Progenitor cell of endocrine pancreas (in vitro differentiated cells): Measurements from ENCODE around the gene ADAR. TPM values are rescaled to one million over a fixed set of nuclear protein-coding genes. Genes with fewer than 3 reads are reported as not detected.

ENCODE experiments used
- DNase-seq: peaks from one replicate; pipeline ENCODE4 v3.0.0; 2021; ENCODE audit warnings: low spot score; ENCODE audit not compliant: unreplicated experiment
- H3K27ac Mint-ChIP-seq: 2 replicates; pipeline ENCODE4 v1.8.0; 2021; ENCODE audit warnings: mild to moderate bottlenecking, moderate library complexity, mixed read lengths
- H3K27me3 Mint-ChIP-seq: 2 replicates; pipeline ENCODE4 v1.8.0; 2021; ENCODE audit warnings: mixed read lengths
- H3K36me3 Mint-ChIP-seq: 2 replicates; pipeline ENCODE4 v1.8.0; 2022; ENCODE audit warnings: mixed read lengths; ENCODE audit not compliant: insufficient read depth
- H3K4me1 Mint-ChIP-seq: 2 replicates; pipeline ENCODE4 v1.8.0; 2021; ENCODE audit warnings: low read depth, mixed read lengths
- H3K4me3 Mint-ChIP-seq: 2 replicates; pipeline ENCODE4 v1.8.0; 2021; ENCODE audit warnings: low read depth, mild to moderate bottlenecking, moderate library complexity, mixed read lengths
- H3K9me3 Mint-ChIP-seq: 2 replicates; pipeline ENCODE4 v1.8.0; 2021; ENCODE audit warnings: low read depth, mixed read lengths
- total RNA-seq: library from RNA; stranded (reverse); gene quantifications from 2 replicates; pipeline ENCODE4 v1.2.1, GENCODE V29; 2021
- TF ChIP-seq, protein P1 (sequence below): fragments of 200-600 bp; sonication (generic); IDR thresholded peaks from one replicate; pipeline ENCODE4 v1.5.0; 2021; ENCODE audit warnings: antibody characterized with exemption, mild to moderate bottlenecking; ENCODE audit not compliant: unreplicated experiment

ADAR gene
- total RNA-seq, 1 donor from 2014 or later: 179 TPM

DNA sequence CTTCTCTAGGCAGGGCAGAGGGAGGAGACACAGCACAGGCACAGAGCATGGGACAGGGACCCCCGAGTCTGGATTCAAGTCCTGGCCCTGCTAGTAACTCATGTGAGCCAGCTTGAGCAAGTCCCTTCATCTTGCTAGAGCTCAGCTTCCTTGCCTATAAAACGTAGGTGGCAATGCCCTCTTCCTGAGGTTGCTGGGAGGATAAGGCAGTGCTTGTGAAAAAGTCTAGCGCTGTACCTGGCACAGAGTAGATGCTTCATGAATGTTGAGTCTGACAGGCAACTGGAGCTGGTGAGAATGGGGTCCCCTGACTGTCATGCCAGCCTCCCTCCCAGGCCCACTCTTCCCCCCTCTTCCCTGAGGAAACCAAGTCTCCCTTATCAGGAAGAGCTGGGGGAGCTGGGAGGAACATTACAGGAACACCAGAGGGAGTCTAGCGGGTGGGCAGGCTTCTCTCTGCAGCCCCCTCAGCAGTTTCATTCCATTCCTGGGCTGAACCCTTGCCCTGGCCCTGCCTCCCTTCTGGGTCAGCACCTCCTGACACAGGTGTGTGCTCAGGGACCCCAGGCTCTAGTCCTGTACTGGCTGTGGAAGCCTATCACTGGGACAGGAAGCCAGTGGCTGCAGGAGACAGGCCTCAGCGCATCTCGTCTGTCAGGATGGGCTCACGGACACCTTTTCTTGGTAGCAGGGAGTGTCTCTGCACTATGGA, 30.5 kb downstream of the ADAR start:
- no peak overlapping the region for H3K27ac Mint-ChIP-seq
- H3K4me3 Mint-ChIP-seq: no peak overlapping the region
- TF ChIP-seq, protein P1, sequence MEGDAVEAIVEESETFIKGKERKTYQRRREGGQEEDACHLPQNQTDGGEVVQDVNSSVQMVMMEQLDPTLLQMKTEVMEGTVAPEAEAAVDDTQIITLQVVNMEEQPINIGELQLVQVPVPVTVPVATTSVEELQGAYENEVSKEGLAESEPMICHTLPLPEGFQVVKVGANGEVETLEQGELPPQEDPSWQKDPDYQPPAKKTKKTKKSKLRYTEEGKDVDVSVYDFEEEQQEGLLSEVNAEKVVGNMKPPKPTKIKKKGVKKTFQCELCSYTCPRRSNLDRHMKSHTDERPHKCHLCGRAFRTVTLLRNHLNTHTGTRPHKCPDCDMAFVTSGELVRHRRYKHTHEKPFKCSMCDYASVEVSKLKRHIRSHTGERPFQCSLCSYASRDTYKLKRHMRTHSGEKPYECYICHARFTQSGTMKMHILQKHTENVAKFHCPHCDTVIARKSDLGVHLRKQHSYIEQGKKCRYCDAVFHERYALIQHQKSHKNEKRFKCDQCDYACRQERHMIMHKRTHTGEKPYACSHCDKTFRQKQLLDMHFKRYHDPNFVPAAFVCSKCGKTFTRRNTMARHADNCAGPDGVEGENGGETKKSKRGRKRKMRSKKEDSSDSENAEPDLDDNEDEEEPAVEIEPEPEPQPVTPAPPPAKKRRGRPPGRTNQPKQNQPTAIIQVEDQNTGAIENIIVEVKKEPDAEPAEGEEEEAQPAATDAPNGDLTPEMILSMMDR: no peak
- no peak for DNase-seq
- H3K4me1 Mint-ChIP-seq: no peaks in the 10 kb centered on the region
- peaks cover 7% of the 10 kb centered on the region for H3K27me3 Mint-ChIP-seq
- peaks cover 12% of the 10 kb centered on the region for H3K36me3 Mint-ChIP-seq
- no peaks in the 10 kb centered on the region for H3K9me3 Mint-ChIP-seq

DNA sequence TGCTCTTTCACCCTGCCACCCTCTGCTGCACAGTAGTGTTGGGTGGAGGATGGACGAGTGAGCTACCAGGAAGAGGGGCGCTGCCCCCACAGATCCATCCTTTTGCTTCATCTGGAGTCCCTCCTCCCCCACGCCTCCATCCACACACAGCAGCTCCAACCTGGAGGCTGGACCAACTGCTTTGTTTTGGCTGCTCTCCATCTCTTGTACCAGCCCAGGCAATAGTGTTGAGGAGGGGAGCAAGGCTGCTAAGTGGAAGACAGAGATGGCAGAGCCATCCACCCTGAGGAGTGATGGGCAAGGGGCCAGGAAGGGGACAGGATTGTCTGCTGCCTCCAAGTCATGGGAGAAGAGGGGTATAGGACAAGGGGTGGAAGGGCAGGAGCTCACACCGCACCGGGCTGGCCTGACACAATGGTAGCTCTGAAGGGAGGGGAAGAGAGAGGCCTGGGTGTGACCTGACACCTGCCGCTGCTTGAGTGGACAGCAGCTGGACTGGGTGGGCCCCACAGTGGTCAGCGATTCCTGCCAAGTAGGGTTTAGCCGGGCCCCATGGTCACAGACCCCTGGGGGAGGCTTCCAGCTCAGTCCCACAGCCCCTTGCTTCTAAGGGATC, 31.9 kb downstream of the ADAR start:
- Mint-ChIP-seq H3K36me3 (peaks cover 6% of the 10 kb centered on the region), H3K9me3 (no peaks in the 10 kb centered on the region), H3K27me3 (peaks cover 7% of the 10 kb centered on the region), H3K27ac (peak overlapping the region; percentile 25), H3K4me1 (no peaks in the 10 kb centered on the region), H3K4me3 (no peak overlapping the region)
- TF ChIP-seq, protein P1: no peak
- DNase-seq: no peak

DNA sequence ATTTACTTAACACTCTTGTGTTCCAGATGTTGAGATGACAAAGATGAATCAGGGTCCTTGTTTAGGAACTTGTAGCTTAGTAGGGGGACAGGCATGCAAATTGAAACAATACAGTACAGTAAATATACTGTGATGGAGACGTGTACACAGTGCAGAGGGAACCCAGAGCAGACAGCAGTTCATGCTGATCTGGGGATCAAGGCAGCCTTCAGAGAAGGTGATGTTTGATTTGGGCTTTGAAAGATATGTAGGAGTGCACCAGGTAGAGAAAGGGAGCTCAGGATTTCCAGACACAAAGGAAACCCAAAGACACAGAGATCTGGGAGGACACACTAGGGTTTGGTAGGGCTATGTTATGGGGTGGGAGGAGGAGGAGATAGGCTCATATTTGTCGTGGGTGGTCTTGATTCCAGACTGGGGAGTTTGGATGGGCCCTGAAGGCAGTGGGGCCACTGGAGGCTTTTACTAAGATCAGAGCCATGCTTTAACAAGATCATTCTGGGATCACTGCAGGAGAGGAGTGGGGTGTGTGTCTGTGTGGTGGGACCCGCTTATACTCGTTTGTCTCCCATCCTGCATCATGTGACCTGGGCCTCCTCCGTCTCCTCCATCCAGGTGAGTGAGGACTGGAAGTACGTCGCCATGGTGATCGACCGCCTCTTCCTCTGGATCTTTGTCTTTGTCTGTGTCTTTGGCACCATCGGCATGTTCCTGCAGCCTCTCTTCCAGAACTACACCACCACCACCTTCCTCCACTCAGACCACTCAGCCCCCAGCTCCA, 32.6 kb downstream of the ADAR start:
- H3K4me3 Mint-ChIP-seq: no peak overlapping the region
- no peaks in the 10 kb centered on the region for H3K4me1 Mint-ChIP-seq
- H3K36me3 Mint-ChIP-seq: peaks cover 5% of the 10 kb centered on the region
- TF ChIP-seq, protein P1: no peak
- DNase-seq: no peak
- no peak overlapping the region for H3K27ac Mint-ChIP-seq
- no peaks in the 10 kb centered on the region for H3K9me3 Mint-ChIP-seq
- H3K27me3 Mint-ChIP-seq: peaks cover 7% of the 10 kb centered on the region

DNA sequence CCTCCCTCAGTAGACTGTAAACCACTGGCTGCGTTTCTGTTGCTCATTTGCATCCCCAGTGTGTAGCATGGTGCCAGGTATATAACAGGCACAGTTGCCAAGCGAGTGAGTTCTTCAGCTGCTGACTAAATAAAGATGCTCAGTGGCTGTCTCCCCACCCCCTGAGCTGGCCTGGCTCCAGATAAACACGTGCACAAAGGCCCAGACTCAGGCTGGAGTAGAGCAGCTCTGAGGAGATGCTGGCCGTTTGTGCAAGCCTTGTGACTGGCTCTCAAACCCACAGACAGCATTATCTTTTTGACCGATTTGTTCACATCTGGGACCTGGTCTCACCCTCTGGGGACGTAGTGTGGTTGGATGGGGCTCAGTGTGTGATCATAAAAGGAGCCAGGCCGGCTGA, 33.3 kb downstream of the ADAR start:
- H3K4me3 Mint-ChIP-seq: no peak overlapping the region
- DNase-seq: no peak
- H3K4me1 Mint-ChIP-seq: no peaks in the 10 kb centered on the region
- TF ChIP-seq, protein P1: no peak
- peaks cover 11% of the 10 kb centered on the region for H3K27me3 Mint-ChIP-seq
- peaks cover 4% of the 10 kb centered on the region for H3K36me3 Mint-ChIP-seq
- no peaks in the 10 kb centered on the region for H3K9me3 Mint-ChIP-seq
- H3K27ac Mint-ChIP-seq: no peak overlapping the region

DNA sequence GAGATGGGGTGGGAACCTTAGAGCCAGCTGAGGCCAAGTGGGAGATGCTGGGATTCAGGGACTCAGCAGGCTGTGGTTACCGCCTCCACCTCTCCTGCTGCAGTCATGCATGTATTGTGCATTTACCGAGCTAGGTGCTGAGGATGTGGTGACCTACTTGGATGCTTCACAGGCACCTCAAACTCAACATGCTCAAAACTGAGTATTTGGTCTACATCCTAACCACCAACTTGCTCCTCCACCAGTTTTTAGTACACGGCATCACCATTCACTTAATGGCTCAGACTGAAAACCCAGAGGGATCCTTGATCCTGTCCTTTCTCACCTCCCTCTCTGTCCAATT, 34.8 kb downstream of the ADAR start:
- TF ChIP-seq, protein P1: no peak
- Mint-ChIP-seq H3K27me3 (peaks cover 21% of the 10 kb centered on the region), H3K36me3 (no peaks in the 10 kb centered on the region), H3K9me3 (no peaks in the 10 kb centered on the region), H3K4me1 (no peaks in the 10 kb centered on the region), H3K4me3 (no peak overlapping the region), H3K27ac (peak overlapping the region; percentile 57)
- no peak for DNase-seq
